Dermis microvascular lymphatic vessel endothelial cell (primary cell): ENCODE data around the gene URM1. TPM values are rescaled to one million over a fixed set of nuclear protein-coding genes. Genes with fewer than 3 reads are reported as not detected.

Source experiments
- DNase-seq, 2 donors: peaks; one replicate each; pipeline versions ENCODE4 v3.0.0 to v3.0.0-alpha.2; 2010; ENCODE audit warnings: low read depth in 2 of 2
- total RNA-seq: library from RNA; depleted of rRNA; stranded (reverse); fragments of >200 nt; gene quantifications from 2 replicates; pipeline ENCODE4 v1.2.1, GENCODE V29; 2014

Gene URM1
- total RNA-seq, 1 donor from 2014 or later, result 47.8 TPM

GRCh38 chr9:128349125-128349524 is 22.0 kb upstream of the URM1 start:
- no peak for DNase-seq

- DNase-seq, result no peak
These were observed 21.4 kb upstream of the URM1 start for GRCh38 chr9:128349772-128350171.

- DNase-seq, result no peak
These were observed 15.7 kb upstream of the URM1 start for GRCh38 chr9:128355451-128355850.

- DNase-seq, result no peak
These were observed 13.1 kb upstream of the URM1 start for GRCh38 chr9:128358090-128358489.

GRCh38 chr9:128358861-128359260 is 12.3 kb upstream of the URM1 start:
- DNase-seq, result no peak

- no peak for DNase-seq
These were observed 10.3 kb upstream of the URM1 start for GRCh38 chr9:128360826-128361225.

GRCh38 chr9:128361296-128361985 is 9.7 kb upstream of the URM1 start:
- no peak for DNase-seq

- DNase-seq, result peak; percentile 69 to 84
These were observed 9.1 kb upstream of the URM1 start for GRCh38 chr9:128361986-128362646.

- DNase-seq, result no peak
These were observed 8.4 kb upstream of the URM1 start for GRCh38 chr9:128362774-128363173.

- DNase-seq, result no peak
These were observed 5.6 kb upstream of the URM1 start for GRCh38 chr9:128365525-128365924.

- DNase-seq, result no peak
These were observed 2.0 kb upstream of the URM1 start for GRCh38 chr9:128369024-128369706.

- DNase-seq, result no peak
These were observed 815 bp upstream of the URM1 start for GRCh38 chr9:128370367-128370751.

- DNase-seq, result no peak
These were observed 500 bp downstream of the URM1 start for GRCh38 chr9:128371630-128372117.

- peak; percentile 65 to 87 for DNase-seq
These were observed 1.0 kb downstream of the URM1 start for GRCh38 chr9:128372188-128372641.

- DNase-seq, result peak in 1 of 2 donors; percentile 64
These were observed 1.6 kb downstream of the URM1 start for GRCh38 chr9:128372784-128373183.

GRCh38 chr9:128374221-128374675 is 3.1 kb downstream of the URM1 start:
- no peak for DNase-seq

GRCh38 chr9:128375865-128376264 is 4.7 kb downstream of the URM1 start:
- no peak for DNase-seq

GRCh38 chr9:128382261-128382660 is 11.1 kb downstream of the URM1 start:
- DNase-seq, result no peak

- no peak for DNase-seq
These were observed 12.0 kb downstream of the URM1 start for GRCh38 chr9:128383007-128383753.

GRCh38 chr9:128383791-128384190 is 12.6 kb downstream of the URM1 start:
- no peak for DNase-seq

GRCh38 chr9:128384801-128385495 is 13.8 kb downstream of the URM1 start:
- DNase-seq, result no peak
